Measurements from ENCODE around the gene ENO3. TPM values are rescaled to one million over a fixed set of nuclear protein-coding genes. Genes with fewer than 3 reads are reported as not detected.

ENO3 gene
- polyA plus RNA-seq, 3 donors: 0.36 to 14.2 (median 0.60) TPM

DNA sequence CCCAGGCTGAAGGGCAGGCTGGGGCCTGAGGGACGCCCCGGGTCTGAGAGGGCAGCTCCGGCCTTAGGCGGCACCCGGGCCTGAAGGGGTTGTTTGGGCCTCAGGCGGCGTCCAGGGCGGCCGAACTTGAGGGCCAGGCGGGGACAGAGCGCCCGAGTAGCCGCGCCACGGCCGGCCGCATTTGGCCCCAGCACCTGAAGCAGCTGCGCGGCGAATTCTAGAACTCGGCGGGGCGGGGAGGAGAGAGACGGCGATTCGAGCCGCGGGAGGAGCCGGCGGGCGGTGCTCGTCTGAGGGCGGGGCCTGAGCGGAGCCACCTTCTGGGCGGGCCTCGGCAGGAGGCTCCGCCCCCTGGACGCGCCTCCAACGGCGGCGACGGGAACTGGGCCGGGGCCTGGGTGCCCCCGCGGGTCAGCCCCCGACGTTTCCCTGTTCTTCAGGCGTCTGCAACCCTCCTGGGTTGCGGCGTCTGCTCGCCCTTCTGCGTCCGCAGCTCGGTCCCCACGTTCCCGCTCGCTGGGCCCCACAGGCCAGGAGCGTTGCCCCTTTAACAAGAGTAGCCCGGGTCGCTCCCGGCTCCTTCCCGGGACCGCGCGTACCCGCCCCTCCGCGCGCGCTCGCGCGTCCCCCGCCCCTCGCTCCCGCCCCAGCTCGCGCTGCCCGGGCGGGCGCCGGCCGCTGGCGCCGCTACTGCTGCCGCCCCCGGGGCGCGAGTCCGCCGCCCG, 46.5 kb downstream of the ENO3 start, which contains the start of the genes INCA1 and KIF1C:
Gene INCA1, minus strand, starts transcription at position 221 of the 725 bp plus-strand sequence. CDS start 3,085 bp downstream, outside the sequence.
Gene KIF1C, plus strand, starts transcription at position 649 of the 725 bp plus-strand sequence. CDS start 2,297 bp downstream, outside the sequence.
- Histone ChIP-seq H3K9ac (ENCODE audit: insufficient read depth, low read length, poor library complexity, severe bottlenecking) (peak within 1 kb of the TSS; percentile 73), H3K4me3 (replicated peaks in 1 of 3; ENCODE audit: low read depth in 2 of 3, low read length in 3 of 3) (peak within 1 kb of the TSS; percentile 52 to 89 (median 68)), H3K9me3 (replicated peaks in 1 of 2; ENCODE audit: control insufficient read depth in 1 of 2, insufficient read depth in 1 of 2, low read length in 2 of 2) (no peaks in the 10 kb centered on the region), H3K4me2 (replicated peaks; ENCODE audit: extremely low read depth, low read length, poor library complexity, severe bottlenecking) (peak within 1 kb of the TSS; percentile 89), H4K20me1 (ENCODE audit: insufficient read depth, low read length) (peaks cover 26% of the 10 kb centered on the region), H3K36me3 (replicated peaks in 1 of 2; ENCODE audit: control insufficient read depth in 1 of 2, insufficient read depth in 2 of 2, low read length in 2 of 2) (peaks cover 18 to 19% of the 10 kb centered on the region in 2 donors), H3K27ac (ENCODE audit: low read depth in 1 of 2, low read length in 2 of 2) (peak within 1 kb of the TSS; percentile 50 to 73), H3K79me2 (ENCODE audit: insufficient read depth, low read length) (peaks cover 9% of the 10 kb centered on the region), H3K27me3 (ENCODE audit: control insufficient read depth in 2 of 2, insufficient read depth in 2 of 2, low read length in 2 of 2) (peaks cover 0 to 10% of the 10 kb centered on the region in 2 donors), H2AFZ (ENCODE audit: insufficient read depth, low read depth, low read length, poor library complexity, severe bottlenecking) (peak within 1 kb of the TSS; percentile 89), H3K4me1 (ENCODE audit: control insufficient read depth in 1 of 2, insufficient read depth in 2 of 2, low read length in 2 of 2) (peaks cover 21 to 29% of the 10 kb centered on the region in 2 donors)
- peaks cover 23 to 26% of the 10 kb centered on the region in 2 donors for H3K36me3 Mint-ChIP-seq
- H3K4me1 Mint-ChIP-seq: peaks cover 34% of the 10 kb centered on the region
- peaks cover 18 to 31% (median 18%) of the 10 kb centered on the region in 3 donors for H3K27me3 Mint-ChIP-seq (ENCODE audit: low read depth in 3 of 3)
- TF ChIP-seq, protein P1, sequence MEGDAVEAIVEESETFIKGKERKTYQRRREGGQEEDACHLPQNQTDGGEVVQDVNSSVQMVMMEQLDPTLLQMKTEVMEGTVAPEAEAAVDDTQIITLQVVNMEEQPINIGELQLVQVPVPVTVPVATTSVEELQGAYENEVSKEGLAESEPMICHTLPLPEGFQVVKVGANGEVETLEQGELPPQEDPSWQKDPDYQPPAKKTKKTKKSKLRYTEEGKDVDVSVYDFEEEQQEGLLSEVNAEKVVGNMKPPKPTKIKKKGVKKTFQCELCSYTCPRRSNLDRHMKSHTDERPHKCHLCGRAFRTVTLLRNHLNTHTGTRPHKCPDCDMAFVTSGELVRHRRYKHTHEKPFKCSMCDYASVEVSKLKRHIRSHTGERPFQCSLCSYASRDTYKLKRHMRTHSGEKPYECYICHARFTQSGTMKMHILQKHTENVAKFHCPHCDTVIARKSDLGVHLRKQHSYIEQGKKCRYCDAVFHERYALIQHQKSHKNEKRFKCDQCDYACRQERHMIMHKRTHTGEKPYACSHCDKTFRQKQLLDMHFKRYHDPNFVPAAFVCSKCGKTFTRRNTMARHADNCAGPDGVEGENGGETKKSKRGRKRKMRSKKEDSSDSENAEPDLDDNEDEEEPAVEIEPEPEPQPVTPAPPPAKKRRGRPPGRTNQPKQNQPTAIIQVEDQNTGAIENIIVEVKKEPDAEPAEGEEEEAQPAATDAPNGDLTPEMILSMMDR (IDR thresholded peaks at IDR 0.05): no peak
- intact Hi-C loops (cut with micrococcal nuclease): loop anchor here (5.0 kb wide), 2 partner anchors 35 to 190 kb away; partner anchors contain the start of gene PLD2 (in 1 of the 2)
- H3K27ac Mint-ChIP-seq: peak within 1 kb of the TSS in 6 of 7 donors; percentile 66 to 88 (median 80)
- DNase-seq: peak; percentile 83 to 86 (median 86)
- peaks cover 0 to 2% (median 0%) of the 10 kb centered on the region in 7 donors for H3K9me3 Mint-ChIP-seq
- peak within 1 kb of the TSS; percentile 85 to 91 for H3K4me3 Mint-ChIP-seq
- under 1% methylated on average over 92 of the region's 93 CpGs for WGBS (ENCODE audit: insufficient coverage)

DNA sequence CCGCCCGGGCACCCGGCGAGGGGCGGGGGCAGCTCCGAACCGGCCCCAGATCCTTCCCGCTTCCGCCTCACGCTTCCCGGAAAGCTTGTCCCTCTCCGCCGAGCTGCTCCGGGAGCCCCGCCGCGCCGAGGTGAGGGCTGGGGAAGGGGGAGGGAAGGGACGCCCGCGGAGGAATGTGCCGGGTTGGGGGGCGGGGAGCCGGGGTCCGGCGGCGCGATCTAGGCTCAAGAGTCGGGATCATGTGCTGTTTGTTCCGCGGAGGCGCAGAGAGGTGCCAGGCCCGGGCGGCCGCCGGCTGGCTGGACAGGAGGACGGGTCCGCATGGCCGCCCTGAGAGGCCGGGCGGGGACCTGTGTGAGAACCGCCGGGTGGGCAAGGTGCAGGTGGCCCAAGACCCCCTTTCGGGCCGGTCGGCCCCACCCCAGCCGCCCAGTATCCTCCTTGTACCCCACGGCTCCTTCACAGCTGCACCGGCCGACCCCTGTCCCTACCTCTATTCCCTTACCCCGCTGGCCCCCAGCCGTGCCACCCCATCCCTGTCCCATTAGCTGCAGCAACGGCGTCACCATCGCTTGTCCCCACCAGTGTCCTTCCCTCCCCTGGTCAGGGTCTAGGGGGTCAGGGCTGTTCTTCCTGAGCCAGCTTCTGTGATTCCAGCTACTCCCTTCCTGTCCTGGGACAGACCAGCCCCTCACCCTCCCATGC, 47.3 kb downstream of the ENO3 start:
- peaks cover 0 to 2% (median 0%) of the 10 kb centered on the region in 7 donors for H3K9me3 Mint-ChIP-seq
- H3K27ac Mint-ChIP-seq: peak overlapping the region in 4 of 7 donors; percentile 72 to 88 (median 82)
- peaks cover 34% of the 10 kb centered on the region for H3K4me1 Mint-ChIP-seq
- peak overlapping the region; percentile 73 for H3K9ac ChIP-seq (ENCODE audit: insufficient read depth, low read length, poor library complexity, severe bottlenecking)
- H3K4me2 ChIP-seq (replicated peaks; ENCODE audit: extremely low read depth, low read length, poor library complexity, severe bottlenecking): peak overlapping the region; percentile 89
- H3K4me3 ChIP-seq (replicated peaks in 1 of 3; ENCODE audit: low read depth in 2 of 3, low read length in 3 of 3): peak overlapping the region; percentile 52 to 89 (median 68)
- peaks cover 26% of the 10 kb centered on the region for H4K20me1 ChIP-seq (ENCODE audit: insufficient read depth, low read length)
- peak overlapping the region; percentile 89 for H2AFZ ChIP-seq (ENCODE audit: insufficient read depth, low read depth, low read length, poor library complexity, severe bottlenecking)
- H3K4me1 ChIP-seq (ENCODE audit: control insufficient read depth in 1 of 2, insufficient read depth in 2 of 2, low read length in 2 of 2): peaks cover 21 to 29% of the 10 kb centered on the region in 2 donors
- no peaks in the 10 kb centered on the region for H3K9me3 ChIP-seq (replicated peaks in 1 of 2; ENCODE audit: control insufficient read depth in 1 of 2, insufficient read depth in 1 of 2, low read length in 2 of 2)
- H3K27me3 Mint-ChIP-seq (ENCODE audit: low read depth in 3 of 3): peaks cover 17 to 31% (median 18%) of the 10 kb centered on the region in 3 donors
- H3K36me3 Mint-ChIP-seq: peaks cover 30 to 33% of the 10 kb centered on the region in 2 donors
- TF ChIP-seq, protein P1 (IDR thresholded peaks at IDR 0.05): no peak
- no peak for DNase-seq
- H3K79me2 ChIP-seq (ENCODE audit: insufficient read depth, low read length): peaks cover 9% of the 10 kb centered on the region
- 3% methylated on average over 52 of the region's 55 CpGs for WGBS (ENCODE audit: insufficient coverage)
- peak overlapping the region; percentile 85 to 91 for H3K4me3 Mint-ChIP-seq
- peaks cover 23 to 26% of the 10 kb centered on the region in 2 donors for H3K36me3 ChIP-seq (replicated peaks in 1 of 2; ENCODE audit: control insufficient read depth in 1 of 2, insufficient read depth in 2 of 2, low read length in 2 of 2)
- peaks cover 0 to 10% of the 10 kb centered on the region in 2 donors for H3K27me3 ChIP-seq (ENCODE audit: control insufficient read depth in 2 of 2, insufficient read depth in 2 of 2, low read length in 2 of 2)
- intact Hi-C loops (cut with micrococcal nuclease): loop anchor here (5.0 kb wide), 2 partner anchors 34 to 191 kb away; partner anchors contain the start of gene PLD2 (in 1 of the 2)
- peak overlapping the region in 1 of 2 donors; percentile 45 for H3K27ac ChIP-seq (ENCODE audit: low read depth in 1 of 2, low read length in 2 of 2)

All from CD14-positive monocyte (primary cell).